Measurements from ENCODE around the gene MCM9.
A peak's percentile ranks its signal among the peaks of the same experiment; 100 is the strongest.
"Not testable (repeated sequence)": the region's sequence is repeated elsewhere in the genome, so short reads cannot be mapped to it uniquely, and the experiment has no call there.

Gene MCM9

DNA sequence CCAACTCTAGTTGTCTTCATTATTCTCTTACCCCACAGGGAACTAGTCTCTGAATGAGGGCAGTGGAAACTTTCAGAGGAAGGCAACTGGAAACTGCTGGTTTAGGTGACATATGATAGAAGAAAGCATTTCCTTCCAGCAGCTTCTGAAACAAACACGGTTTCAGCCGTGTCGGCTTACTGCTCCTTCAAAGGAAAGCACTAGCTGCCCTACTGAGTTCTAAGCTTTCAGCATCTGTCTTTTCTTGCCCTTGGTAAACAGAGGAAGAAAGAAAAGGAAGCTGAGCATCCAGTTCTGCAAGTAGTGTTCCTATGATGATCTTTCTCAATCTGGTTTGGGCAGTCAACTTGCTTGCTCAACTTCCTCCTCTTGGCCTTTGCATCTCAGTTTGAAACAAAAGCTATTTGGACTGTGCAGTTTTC is 166.0 kb downstream of the MCM9 start:
- peak; percentile 14 for DNase-seq (ENCODE audit: low spot score)

DNA sequence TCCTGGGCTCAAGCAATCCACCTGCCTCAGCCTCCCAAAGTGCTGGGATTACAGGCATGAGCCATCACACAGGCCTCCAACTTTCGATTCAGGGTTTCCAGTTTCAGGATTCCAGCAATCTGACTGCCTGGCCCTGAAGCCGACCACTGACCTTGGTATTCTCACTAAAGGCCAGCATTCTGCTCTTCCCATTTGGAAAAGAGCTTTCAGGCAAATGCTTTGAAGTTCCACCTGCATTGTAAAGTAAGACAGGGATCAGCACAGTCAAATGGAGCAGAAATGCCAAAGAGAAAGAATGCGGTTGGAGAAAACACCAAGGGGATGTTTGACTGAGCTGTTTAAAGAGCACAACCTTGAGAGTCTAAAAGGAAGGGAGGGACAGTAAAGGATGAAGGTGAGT is 166.5 kb downstream of the MCM9 start:
- no peak for DNase-seq (ENCODE audit: low spot score)

DNA sequence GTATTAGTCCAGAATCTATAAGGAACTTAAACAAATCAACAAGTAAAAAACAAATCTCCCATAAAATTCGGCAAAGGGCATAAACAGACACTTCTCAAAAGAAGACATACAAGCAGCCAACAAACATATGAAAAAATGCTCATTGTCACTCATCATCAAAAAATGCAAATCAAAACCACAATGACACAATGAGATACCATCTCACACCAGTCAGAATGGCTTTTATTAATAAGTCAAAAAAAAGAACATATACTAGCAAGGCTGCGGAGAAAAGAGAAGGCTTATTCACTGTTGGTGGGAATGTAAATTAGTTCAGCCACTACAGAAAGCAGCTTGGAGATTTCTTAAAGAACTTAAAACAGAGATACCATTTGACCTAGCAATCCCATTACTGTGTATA is 169.6 kb downstream of the MCM9 start:
- not testable (repeated sequence) for DNase-seq (ENCODE audit: low spot score)

DNA sequence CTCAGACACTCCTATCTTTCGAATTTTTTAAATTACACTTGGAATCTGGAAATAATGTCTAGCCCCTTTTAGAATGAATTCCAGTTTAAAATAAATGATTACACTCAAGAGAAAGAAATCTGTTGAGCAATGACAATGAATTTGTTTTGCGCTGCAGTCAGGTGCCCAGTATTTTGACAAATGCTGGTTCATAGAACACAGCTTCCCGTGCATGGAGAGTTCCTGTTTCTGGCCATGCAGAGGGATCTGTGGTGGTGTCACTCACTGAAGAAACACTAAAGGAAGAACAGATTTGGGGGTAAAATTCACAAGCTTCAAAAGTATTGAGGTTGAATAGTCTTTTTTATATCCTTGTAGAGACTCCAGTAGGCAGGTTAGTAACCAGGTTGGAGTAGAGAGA is 170.2 kb downstream of the MCM9 start:
- no peak for DNase-seq (ENCODE audit: low spot score)

Data from CD4-positive, alpha-beta T cell treated with Interleukin-15 for 4 hours (primary cell).